ENCODE results near the gene COPS3.
"Not testable (repeated sequence)": the region's sequence is repeated elsewhere in the genome, so short reads cannot be mapped to it uniquely, and the experiment has no call there.

Gene COPS3

GRCh38 chr17:17300624-17301568 is 19.9 kb upstream of the COPS3 start:
- no peak for DNase-seq

- DNase-seq: no peak
Measured at GRCh38 chr17:17298108-17298507, 17.1 kb upstream of the COPS3 start.

- DNase-seq: no peak
Measured at GRCh38 chr17:17297217-17297616, 16.2 kb upstream of the COPS3 start.

- DNase-seq: no peak
Measured at GRCh38 chr17:17295141-17295540, 14.1 kb upstream of the COPS3 start.

- no peak for DNase-seq
Measured at GRCh38 chr17:17289701-17290100, 8.7 kb upstream of the COPS3 start.

- DNase-seq: no peak
Measured at GRCh38 chr17:17289086-17289485, 8.0 kb upstream of the COPS3 start.

GRCh38 chr17:17285951-17286350 is 4.9 kb upstream of the COPS3 start:
- no peak for DNase-seq

GRCh38 chr17:17279316-17279715 is 1.7 kb downstream of the COPS3 start:
- no peak for DNase-seq

- not testable (repeated sequence) for DNase-seq
Measured at GRCh38 chr17:17277431-17277830, 3.6 kb downstream of the COPS3 start.

GRCh38 chr17:17275971-17276370 is 5.1 kb downstream of the COPS3 start:
- DNase-seq: no peak

GRCh38 chr17:17269926-17270773 is 10.9 kb downstream of the COPS3 start:
- DNase-seq: no peak

GRCh38 chr17:17264430-17264829 is 16.6 kb downstream of the COPS3 start:
- no peak for DNase-seq

GRCh38 chr17:17258998-17259397 is 22.0 kb downstream of the COPS3 start:
- DNase-seq: no peak

GRCh38 chr17:17258011-17258410 is 23.0 kb downstream of the COPS3 start:
- no peak for DNase-seq

GRCh38 chr17:17256316-17256715 is 24.7 kb downstream of the COPS3 start:
- DNase-seq: no peak

- not testable (repeated sequence) for DNase-seq
Measured at GRCh38 chr17:17255689-17256088, 25.4 kb downstream of the COPS3 start.

- DNase-seq: no peak
Measured at GRCh38 chr17:17254036-17254435, 27.0 kb downstream of the COPS3 start.

GRCh38 chr17:17253406-17253805 is 27.6 kb downstream of the COPS3 start:
- no peak for DNase-seq

GRCh38 chr17:17252149-17252661 is 28.8 kb downstream of the COPS3 start:
- no peak for DNase-seq

- no peak for DNase-seq
Measured at GRCh38 chr17:17246879-17247278, 34.2 kb downstream of the COPS3 start.

GRCh38 chr17:17243163-17243562 is 37.9 kb downstream of the COPS3 start:
- no peak for DNase-seq

GRCh38 chr17:17242246-17242645 is 38.8 kb downstream of the COPS3 start:
- DNase-seq: no peak

- no peak for DNase-seq
Measured at GRCh38 chr17:17241656-17242055, 39.4 kb downstream of the COPS3 start.

GRCh38 chr17:17239832-17240231 is 41.2 kb downstream of the COPS3 start:
- no peak for DNase-seq
